Stimulated activated CD8-positive, alpha-beta memory T cell treated with anti-CD3 and anti-CD28 coated beads, Interleukin-7, amount 100 ng/mL, for 1 hour (primary cell): ENCODE data around the gene AKAP6.
"Not testable (repeated sequence)": the region's sequence is repeated elsewhere in the genome, so short reads cannot be mapped to it uniquely, and the experiment has no call there.

Source experiments
- DNase-seq, 2 donors: peaks; one replicate each; pipeline ENCODE4 v3.0.0-alpha.2; 2020; ENCODE audit warnings: low read depth in 2 of 2

Gene AKAP6

DNA sequence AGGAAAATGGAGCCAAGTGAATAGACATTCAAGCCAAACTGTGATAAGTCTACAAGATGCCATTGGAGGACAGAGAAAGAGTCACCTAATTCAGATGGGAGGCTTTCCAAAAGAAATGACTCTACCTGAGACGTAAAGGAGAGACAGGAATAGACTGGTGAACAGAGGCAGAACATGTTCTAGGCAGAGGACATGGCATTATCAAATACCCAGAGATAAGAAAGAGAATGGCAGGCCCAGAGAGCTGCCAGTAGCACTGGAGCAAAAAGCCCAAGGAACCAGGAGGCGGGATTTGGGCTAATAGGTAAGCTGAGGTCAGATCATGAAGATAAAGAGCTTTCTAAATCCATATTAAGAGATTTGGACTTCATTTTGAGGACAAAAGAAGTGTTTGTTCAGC is 207.1 kb downstream of the AKAP6 start:
- no peak for DNase-seq

DNA sequence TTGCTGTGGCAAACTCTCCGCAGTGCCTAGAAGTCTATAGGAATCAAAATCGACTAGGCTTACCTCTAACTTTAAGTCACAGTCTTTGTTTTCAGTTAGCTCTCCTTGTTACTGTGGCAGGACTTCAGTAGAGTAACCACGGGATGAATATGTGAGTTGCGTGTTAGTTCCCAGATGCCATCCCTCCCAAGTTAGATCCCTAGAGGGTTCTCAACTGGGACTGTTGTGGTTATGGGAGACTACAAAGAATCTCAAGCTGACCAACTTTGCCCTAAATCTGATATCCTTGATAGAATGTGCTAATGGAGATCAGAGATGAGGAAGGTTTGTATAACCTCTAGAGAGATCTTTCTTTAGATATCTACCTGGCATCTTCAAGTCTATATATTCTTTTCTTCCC is 208.1 kb downstream of the AKAP6 start:
- no peak for DNase-seq

DNA sequence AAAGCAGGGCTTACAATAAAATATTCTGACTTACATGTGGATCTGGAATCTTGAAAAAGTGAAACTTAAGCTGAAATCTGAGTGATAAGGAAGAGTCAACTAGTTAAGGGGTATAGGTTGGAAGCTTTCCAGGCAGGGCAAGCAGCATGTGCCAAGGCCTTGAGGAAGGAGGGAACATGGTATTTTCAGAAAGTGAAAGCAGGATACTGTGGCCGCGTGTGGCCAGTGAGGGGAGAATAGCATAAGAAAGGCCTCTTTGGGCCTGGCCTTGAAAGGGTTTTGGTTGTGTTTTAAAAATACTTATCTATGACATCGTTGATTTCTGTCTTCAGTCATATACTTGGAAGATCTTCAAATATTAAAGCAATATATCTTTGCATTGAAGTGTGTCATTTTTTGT is 213.4 kb downstream of the AKAP6 start:
- no peak for DNase-seq

DNA sequence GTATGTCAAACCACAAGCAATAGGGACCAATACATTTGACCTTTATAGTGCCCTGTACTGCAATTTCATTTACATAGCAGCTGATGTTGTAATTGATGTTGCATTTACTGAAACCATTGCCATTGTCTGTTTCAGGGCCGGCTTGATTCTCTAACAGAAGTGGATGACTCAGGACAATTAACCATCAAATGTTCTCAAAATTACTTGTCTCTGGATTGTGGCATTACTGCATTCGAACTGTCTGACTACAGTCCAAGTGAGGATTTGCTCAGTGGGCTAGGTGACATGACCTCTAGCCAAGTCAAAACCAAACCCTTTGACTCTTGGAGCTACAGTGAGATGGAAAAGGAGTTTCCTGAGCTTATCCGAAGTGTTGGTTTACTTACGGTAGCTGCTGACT is 216.0 kb downstream of the AKAP6 start:
- no peak for DNase-seq

DNA sequence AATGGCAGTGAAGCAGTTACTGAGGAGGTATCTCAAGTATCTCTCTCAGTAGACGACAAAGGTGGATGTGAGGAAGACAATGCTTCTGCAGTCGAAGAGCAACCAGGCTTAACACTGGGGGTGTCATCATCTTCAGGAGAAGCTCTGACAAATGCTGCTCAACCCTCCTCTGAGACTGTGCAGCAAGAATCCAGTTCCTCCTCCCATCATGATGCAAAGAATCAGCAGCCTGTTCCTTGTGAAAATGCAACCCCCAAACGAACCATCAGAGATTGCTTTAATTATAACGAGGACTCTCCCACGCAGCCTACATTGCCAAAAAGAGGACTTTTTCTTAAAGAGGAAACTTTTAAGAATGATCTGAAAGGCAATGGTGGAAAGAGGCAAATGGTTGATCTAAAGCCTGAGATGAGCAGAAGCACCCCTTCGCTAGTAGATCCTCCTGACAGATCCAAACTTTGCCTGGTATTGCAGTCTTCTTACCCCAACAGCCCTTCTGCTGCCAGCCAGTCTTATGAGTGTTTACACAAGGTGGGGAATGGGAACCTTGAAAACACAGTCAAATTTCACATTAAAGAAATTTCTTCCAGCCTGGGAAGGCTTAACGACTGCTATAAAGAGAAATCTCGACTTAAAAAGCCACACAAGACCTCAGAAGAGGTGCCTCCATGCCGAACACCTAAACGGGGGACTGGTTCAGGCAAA is 216.6 kb downstream of the AKAP6 start:
- no peak for DNase-seq

DNA sequence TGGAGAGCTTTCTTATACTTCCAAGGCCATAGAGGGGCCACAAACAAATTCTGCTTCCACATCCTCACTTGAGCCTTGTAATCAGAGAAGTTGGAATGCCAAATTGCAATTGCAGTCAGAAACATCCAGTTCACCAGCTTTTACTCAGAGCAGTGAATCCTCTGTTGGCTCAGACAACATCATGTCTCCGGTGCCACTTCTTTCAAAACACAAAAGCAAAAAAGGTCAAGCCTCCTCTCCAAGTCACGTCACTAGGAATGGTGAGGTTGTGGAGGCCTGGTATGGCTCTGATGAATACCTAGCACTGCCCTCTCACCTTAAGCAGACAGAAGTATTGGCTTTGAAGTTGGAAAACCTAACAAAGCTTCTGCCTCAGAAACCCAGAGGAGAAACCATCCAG is 217.1 kb downstream of the AKAP6 start:
- no peak for DNase-seq

DNA sequence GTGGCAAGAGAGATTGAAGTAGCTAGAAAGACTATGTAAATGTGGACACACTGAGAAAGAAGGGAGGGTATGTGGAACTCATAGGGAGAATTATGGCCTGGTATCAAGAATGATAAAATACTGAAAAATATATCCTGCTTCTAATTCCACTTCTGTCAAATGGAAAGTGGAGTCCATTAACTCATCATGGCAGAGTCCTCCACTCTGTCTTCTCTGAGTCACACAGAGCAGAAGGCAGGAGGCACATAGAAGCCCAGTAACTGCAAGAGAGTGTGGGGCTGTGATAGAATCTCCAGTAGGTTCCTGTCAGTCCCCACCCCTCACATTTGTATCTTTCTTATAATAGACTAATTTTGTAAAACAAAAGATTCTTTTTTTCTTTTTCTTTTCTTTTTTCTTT is 223.7 kb downstream of the AKAP6 start:
- DNase-seq, result no peak

DNA sequence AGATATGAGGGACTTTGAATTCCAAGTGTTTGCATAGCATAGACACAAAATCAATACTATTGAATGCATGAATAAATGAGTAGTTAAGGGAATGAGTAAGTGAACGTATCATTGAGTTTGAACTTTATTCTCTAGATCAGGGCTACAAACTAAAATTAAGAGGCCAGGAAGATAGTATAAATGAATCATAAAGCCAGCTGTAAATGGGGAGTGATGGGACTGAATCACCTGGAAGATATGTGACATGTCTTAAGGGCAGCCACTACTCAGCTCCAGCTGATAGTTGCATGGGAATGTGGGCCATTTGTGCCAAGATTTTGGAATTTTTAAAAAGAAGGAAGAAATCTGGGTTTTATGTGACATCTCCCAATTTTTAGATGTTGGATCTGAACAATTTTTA is 229.9 kb downstream of the AKAP6 start:
- DNase-seq, result no peak

DNA sequence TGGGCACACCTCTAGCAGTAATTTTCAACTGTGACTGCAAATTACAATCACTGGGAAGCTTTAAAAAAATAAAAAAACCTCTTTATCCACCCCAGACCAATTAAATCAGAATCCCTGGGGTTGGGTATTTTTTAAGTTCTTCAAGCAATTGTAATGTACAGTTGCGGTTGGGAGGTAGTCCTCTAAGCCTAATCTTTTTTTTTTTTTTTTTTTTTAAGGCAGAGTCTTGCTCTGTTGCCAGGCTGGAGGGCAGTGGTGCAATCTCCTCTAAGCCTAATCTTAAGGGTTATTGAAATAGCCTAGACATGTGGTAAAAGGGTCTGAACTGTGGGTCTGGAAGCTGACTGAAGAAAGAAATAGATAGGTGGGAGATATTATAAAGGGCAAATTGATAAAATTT is 230.5 kb downstream of the AKAP6 start:
- DNase-seq, result no peak

DNA sequence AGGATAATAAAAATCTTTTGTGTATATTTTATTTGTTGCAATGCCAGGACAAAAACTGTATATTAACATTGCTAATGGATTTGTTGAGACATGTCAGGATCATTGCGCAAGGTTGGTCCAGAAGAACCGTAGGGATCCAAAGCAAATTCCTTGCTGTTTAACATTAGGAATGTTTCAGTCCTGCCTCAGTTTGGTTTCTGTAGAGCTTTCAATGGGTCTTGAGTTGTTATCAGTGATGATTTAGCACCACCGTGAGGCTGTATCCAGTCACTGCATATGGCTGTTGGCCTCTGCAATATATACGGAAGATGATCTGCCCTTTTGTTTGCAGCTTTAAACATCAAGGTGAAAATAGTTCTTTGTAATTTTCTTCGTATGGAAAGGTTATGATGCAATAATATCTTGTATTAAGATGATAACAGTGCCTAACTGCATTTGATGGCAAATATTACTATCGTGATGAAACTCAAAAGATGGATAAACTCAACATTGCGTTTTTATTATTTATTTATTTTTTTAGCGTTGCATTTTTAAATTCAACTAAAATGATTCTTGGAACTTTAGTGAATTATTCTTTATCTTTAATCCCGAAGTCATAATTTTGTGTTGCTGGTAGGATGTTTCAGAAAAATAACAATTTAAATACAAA is 231.2 kb downstream of the AKAP6 start:
- no peak for DNase-seq

DNA sequence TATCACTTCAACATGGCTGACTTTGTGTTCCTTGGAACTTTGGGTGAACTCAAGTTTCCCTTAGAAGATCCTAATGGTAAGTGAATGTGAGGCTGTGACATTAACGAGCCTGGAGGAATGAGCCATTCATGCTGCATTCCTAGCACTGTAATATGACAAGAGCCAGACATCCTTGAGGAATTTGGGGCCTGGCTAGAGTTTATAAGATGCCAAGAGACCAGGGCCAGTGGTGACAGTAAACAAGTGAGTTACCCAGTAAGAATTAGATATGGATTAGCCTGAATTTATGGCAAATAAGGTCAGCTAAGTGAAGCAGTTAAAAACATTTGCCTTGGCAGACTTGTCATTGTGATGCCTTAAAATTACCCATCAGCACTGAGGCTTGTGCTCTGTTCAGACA is 232.4 kb downstream of the AKAP6 start:
- DNase-seq, result no peak

DNA sequence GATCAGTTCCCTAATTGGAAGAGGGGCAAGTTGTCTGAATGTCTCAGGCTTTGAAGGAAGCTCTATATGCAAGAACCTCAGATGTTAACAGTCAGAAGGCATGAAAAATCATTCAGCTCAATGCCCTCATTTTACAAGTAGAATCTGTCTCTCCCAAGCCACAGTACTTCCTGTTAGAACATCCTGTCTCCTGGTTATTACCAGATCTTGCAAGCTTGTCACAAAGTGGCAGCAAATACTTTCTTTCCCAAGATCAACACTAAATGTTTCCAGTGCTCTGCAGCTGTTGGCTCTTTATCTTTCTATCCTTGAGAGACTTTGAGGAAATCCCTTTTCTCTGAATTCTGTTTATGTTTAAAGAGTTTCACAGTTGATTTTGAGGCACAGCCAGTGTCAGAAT is 235.5 kb downstream of the AKAP6 start:
- no peak for DNase-seq

DNA sequence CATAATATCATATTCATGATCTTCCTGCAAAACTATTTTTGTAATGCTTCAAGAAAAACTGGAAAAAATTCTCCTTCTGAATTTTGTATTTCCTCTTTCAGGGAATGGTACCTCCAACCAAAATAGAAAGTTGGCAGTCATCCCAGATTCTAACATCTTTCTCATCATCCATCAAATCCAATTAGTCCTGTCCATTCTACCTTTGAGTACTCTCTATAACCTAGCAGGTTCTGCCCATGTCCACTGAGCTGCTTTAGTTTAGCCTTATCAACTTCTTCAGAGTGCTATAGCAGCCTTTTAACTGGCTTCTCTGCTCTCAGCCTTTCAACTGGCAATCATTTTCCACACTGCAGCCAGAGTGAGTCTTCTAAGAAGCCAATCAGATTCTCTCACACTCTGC is 236.2 kb downstream of the AKAP6 start:
- no peak for DNase-seq

DNA sequence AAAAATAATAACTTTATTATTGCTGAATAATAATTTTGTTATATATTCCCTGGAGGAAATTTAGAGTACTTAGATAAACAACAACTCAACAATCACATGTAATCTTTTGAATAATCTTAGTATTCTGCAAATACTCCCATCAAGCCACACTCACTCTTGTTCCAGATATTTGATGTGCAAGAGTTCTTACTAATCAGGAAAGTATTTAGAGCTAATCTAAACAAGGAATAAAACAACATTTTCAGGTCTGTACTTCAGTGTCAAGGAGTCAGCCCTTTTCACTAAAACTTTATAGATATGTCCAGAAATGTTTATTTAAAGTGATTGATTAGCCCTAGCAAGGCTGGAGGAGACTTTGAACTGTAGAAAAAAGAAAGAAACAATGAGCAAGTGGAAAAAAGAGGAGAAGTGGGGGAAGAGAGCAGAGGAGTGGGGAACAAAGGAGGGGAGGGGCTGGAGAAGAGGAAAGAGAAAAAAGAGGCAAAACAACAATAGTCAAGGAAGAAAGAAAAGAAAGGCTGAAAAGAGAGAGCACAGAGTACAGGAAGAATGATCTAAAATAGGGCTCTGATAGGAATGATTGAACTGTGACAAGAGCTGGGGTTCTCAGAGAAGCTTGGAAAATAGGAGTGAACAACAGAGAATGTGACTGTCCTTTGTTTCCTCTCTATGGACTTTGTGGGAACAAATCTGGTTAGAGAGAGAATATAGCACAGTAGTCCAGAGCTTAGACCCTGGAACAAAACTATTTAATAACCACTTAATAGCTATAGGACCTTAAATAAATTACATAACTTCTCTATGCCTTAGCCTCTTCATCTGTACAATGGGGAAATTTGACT is 238.7 kb downstream of the AKAP6 start:
- no peak for DNase-seq

DNA sequence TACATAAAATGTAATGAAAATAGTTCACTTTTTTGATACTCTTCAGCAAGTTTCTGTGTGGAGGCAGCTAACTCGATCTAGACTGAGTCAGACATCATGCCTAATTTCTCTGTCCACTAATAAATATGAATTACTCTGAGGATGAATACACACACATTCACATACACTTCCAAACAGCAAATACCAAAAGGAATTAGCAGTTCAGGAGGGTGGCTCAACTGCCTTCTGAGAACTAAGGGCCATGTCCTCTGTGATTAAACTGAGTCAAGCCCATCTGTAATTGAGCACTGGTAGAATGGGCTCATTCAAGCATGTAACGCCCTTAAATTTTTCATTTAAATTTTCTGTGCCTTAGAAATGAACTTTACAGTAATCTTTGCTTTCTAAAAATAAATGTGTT is 242.5 kb downstream of the AKAP6 start:
- DNase-seq, result no peak

DNA sequence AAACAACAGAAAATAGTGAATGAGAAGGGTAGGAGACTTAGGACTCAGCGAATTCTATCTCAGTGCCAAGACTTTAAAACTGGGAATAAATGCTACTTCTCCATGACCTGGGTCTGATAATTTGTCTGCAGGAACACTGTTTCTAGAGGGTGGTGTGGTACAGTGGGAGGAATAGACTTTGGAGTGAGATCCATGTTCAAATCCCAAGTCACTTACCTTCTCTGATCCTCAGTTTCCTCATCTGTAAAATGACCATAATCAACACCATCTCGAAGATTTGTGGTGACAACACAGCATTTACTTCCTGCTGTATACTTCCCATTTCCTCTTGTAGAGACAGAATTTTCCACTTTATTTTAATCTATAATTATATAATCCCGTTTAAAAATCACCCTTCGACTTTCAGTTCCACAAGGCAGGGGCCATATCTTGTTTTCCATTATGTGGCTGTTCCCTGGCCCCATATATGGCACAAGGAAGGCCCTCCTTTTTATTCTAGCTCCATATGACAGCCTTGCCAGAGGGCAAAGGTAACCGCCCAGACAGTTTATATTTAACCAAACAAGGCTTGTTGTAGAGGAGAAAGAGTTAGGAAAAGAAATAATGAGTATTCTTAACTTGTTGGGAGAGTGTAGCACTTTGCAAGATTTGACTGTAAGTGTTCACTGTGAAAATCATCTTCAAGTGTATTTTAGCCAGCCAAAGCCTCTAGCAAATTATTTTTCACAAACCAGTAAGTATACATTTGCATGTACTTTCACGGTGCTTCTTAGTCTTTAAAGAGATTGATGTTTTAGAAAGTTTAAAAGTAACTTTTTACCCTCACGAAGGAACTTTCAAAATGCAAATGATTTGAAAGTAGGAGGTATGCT is 243.1 kb downstream of the AKAP6 start:
- DNase-seq, result no peak

DNA sequence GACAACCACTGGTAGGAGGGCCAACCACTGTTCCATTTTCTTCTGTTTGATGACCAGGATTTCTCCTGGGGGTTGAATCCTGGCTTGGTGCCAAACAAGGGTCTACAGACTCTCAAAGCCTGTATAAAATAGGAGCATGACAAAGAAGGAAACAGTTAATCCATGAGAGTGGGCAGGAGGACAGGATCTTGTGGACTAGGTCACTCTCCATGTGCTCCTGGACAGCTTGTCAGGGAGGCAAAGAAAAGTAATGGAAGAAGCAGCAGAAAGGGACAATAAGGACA is 243.7 kb downstream of the AKAP6 start:
- DNase-seq, result no peak

DNA sequence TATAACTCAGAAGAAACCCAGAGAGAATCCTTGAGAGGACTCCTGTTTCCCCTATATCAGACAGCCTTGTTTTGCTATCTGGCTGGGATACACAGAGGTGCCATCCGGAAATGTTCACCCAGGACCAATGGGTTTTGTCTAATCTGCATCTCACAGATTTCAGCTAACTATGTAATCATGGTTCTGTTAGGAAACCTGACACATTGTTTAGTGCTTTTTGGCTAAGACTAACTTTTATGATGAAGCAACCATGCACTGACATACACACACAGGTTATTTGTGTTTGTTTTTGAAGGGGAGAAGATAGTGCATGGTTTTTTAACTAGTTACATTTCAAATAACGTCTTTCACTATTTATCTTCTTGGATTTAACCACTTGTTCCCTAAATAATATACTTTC is 245.2 kb downstream of the AKAP6 start:
- no peak for DNase-seq

DNA sequence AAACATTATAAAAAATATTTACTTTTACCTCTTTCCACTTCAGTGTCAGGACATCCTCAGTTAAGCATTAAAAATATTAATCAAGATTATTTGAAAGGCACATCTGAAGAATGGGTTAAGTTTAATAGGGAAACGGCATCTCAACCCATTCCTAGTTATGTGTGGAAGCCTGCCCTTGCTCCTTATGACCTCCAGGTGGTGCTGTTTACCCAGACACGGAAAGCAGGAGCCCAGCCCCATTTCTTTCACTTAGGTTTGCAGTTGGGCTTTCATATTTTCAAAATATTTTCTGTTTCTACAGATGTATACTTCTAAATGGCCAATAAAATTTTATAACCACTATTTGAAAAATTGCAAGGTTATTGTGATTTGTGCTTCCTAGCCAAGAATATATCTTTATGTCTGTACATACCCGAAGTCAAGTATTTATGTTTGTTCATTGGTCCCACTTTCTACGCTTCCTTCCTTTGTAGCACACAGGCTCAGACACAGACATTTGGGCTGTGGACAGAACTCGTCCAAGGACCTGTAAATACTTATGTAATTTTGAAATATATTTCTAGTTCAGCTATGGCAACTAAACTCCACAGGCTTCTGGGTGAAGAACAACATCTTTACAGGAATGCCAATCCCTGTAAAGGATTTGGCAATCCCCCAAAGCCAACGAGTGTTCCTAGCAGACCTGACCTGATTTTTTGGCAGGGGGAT is 247.1 kb downstream of the AKAP6 start:
- peak in 1 of 2 donors; percentile 1 for DNase-seq

DNA sequence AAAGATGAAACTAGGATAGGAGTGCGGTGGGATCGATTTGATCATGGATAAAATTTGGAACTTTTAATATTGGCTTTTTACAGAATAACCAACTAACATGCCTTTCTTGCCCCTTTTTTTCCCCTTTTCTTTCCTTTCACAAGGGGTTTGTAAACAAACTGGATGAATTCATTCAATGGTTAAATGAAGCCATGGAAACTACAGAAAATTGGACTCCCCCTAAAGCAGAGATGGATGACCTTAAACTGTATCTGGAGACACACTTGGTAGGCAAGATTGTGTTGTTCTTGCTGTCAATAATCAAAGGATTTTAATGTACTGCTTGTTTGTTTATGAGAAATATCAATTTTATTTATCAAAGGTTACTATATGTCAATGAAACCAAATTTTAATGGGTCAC is 247.9 kb downstream of the AKAP6 start:
- DNase-seq, result no peak

DNA sequence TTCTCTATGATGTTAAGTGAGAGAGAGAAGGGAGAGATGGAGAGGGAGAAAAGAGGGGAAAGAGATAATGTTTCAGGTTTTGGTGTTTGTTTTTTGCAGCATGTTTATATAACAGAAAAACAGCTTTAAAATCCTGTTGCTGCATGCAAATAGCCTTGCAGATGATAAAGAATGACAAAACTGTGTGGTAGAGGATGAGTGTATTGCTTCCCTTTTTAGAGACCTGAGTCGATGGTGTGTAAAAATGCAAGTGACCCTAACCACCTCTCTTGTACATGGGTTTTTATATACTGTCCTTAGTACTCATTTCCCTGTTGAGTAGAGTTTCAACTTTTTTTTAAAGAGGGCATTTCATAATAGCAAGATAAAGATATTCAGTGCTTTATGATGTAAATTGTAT is 249.1 kb downstream of the AKAP6 start:
- DNase-seq, result no peak

DNA sequence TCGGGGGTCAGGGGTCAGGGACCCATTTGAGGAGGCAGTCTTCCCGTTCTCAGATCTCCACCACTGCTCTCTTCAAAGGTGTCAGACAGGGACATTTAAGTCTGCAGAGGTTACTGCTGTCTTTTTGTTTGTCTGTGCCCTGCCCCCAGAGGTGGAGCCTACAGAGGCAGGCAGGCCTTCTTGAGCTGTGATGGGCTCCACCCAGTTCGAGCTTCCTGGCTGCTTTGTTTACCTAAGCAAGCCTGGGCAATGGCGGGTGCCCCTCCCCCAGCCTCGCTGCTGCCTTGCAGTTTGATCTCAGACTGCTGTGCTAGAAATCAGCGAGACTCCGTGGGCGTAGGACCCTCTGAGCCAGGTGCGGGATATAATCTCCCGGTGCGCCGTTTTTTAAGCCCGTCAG is 254.3 kb downstream of the AKAP6 start:
- DNase-seq, result not testable (repeated sequence)
